HG03460 (cell line): ENCODE data around the gene SNX9.
A peak's percentile ranks its signal among the peaks of the same experiment; 100 is the strongest.
"Not testable (repeated sequence)": the region's sequence is repeated elsewhere in the genome, so short reads cannot be mapped to it uniquely, and the experiment has no call there.

ENCODE experiments used
- ATAC-seq: cut with Tn5 transposase; IDR thresholded peaks from one replicate; pipeline ENCODE4 v1.9.1; 2021; ENCODE audit not compliant: unreplicated experiment

Gene SNX9

DNA sequence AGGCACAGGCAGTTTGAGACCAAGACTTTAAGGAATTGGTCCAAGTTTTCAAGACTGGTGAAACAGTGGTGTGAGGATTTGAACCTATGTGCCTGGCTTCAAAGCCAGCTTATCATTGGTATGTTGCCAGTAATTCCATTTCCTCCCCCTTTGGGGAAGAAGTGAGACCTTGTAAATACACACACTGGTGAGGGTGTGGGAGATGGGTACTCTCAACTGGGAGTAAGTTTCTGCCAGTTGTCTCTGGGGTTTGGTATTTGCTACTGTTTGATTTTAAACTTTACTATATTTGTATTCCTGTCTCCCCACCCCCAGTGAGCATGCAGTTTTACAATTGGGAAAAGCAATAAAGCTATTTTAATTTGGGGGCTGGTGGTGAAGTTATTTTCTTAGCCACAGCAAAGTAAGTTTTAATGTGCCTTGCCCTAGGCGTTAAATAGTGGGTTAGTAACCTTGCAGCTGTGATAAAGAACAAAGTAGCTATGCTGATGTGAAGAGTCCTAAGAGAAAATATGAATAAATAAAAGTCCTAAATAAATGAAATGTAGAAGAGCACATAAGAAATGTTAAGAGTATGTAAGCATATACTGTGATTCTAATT lies 31.0 kb downstream of the SNX9 start:
- no peak for ATAC-seq

DNA sequence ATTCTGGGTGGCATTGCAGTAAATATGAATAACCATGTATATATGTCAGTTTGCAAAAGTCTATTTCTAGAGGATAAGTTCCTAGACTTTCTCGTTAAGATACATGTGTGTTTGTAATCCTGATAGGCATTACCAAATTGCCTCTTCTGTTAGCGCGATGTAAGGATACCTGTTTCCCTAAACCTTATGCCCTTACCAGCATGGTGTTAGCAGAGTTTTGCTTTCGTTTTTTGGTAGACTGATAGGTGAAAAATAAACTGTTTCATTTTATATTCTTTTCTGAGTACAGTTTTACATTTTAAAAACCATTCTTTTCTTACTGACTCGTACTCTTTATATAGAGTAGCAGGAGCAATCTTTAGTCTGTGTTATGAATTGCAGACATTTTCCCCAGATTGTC lies 32.3 kb downstream of the SNX9 start:
- ATAC-seq = no peak

DNA sequence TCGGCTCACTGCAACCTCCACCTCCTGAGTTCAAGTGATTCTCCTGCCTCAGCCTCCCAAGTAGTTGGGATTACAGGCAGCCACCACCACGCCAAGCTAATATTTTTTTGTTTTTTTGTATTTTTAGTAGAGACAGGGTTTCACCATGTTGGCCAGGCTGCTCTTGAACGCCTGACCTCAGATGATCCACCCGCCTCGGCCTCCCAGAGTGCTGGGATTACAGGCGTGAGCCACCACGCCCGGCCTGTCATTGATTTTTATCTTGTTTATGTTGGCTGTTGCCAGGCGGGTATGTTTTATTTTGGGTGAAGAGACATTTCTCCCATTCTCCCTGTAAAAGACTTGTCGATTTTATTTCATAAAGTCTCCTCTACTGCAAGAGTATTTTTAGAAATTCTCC lies 32.8 kb downstream of the SNX9 start:
- not testable (repeated sequence) for ATAC-seq

DNA sequence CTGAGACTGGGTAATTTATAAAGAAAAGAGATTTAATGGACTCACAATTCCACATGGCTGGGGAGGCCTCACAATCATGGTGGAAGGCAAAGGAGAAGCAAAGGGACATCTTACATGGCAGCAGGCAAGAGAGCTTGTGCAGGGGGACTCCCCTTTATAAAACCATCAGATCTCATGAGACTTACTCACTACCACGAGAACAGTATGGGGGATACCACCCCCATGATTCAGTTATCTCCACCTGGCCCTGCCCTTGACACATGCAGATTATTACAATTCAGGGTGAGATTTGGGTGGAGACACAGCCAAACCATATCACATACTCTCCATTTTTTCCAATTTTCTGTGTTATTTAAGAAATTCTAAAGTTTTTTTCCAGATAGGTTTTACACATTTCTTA lies 35.6 kb downstream of the SNX9 start:
- not testable (repeated sequence) for ATAC-seq

DNA sequence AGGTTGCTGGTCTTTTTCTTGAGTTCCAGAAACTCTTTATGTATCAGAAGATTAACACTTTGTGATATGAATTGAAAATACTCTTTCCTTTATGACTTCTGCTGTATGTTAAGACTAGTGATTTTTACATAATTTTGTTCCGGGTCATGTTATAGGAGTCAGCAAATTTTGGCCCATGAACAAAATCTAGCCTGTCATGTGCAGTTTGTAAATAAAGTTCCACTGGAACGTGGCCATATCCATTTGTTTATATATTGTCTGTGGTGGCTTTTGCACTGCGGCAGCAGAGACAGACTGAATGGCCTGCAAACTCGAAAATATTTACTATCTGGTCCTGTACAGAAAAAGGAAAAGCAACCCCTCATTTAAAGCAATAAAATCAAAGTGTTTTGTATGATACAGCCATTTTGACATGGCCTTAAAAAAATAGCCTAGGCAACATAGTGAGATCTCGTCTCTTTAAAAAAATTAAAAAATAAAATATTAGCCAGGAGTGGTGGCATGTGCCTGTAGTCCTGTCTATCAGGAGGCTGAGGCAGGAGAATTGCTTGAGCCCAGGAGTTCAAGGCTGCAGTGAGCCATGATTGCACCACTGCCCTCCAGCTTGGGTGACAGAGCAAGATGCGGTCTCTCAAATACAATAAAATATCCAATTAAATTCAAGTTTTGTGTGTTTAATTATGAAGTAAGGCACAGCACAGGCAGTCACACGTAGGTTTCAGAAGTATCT lies 36.9 kb downstream of the SNX9 start:
- no peak for ATAC-seq

DNA sequence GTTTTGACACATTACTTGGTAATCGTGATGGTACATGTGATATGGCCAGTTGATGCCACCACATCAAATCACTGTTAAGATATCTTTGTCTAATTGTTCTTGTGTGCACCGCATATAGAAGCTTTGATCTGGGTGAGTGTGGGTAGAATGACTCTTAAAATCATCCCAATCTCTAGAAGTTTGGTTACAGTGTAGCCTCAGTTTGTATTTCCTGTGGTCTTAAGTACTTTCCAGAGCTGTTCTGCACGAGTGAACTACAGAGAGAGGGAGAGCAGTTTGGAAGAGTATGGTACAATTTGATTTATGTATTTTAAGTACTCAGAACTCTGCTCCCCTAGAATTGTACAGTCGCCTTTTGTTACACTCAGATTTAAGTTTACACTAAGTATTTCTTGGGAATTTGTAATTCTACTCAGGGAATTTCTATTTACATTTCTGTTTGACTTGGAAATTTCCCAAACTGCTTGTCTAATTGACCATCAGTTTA lies 37.5 kb downstream of the SNX9 start:
- no peak for ATAC-seq

DNA sequence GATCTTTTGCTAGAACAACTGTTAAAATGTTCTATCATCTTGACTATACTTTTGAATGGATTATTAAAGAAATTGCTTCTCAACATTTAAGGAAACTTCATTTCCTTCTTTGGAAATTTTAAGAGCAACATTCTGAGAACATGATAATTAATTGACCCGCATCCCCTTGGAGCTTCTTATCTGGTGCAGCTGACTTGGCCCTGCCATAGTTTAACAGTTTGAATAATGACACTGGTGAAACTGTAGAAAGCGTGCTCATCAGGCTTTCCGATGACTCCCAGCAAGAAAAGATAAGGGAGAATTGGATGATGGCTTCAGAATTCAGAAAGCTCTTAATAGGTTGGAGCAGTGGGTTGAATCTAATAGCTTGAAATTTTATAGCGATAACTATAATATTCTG lies 38.1 kb downstream of the SNX9 start:
- no peak for ATAC-seq

DNA sequence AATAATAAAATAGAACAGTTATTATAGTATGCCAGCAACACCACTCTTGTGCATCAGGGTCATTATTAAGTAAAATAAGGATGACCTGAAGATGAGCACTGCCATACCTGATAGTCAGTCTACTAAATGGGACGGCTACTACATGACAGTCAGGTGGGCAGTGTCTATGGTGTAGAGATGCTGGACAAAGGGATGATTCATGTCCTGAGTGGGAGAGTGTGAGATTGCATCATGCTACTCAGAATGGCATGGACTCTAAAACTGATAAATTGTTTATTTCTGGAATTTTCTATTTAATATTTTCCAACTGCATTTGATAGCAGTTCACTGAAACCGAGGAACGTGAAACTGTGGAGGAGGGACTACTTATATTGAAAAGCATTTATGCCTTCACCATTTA lies 38.8 kb downstream of the SNX9 start:
- ATAC-seq = no peak

DNA sequence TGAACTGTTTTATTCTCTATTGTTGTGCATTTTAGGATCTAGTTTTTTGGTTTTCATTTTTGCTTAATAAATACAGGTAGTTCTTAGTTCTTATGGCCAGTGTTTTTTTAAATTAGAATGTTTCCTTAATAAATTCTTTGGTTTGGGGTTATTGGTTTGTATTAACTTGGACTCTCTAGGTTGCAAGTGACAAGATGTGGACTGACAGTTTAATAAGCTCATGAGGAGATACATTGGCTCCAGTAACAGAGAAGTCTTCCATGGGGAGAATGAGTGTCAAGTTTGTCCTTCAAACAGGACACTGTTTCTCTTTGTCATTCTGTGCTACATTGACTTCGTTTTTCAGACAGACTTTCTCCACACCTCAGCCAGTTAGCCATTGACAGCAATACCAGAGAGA lies 39.7 kb downstream of the SNX9 start:
- ATAC-seq = no peak

DNA sequence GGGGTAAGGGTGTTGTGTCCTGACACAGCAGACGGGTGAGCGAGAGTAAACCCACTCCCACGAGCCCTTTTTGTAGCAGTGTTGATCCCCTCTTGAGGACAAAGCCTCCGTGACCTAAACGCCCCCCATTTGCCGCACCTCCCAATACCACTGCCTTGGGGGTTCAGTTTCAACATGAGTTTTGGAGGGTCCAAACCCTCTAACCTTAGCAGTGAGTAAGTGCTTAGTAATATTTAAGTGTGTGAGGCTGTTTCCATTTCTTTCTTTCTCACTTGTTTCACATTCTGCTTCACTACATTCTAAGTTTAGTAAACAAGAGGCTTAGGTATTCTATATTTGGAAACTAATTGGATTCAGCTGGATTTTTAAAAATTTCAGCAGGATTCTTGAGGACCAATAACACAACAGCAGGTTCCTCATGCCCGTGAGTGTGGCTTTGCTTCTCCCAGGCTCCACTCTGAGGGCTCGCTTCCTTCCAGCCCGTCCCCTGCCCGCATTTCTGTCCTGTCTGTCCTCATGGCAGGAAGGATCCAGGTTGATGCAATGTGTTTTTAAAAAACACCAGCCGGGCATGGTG lies 41.2 kb downstream of the SNX9 start:
- ATAC-seq = no peak

DNA sequence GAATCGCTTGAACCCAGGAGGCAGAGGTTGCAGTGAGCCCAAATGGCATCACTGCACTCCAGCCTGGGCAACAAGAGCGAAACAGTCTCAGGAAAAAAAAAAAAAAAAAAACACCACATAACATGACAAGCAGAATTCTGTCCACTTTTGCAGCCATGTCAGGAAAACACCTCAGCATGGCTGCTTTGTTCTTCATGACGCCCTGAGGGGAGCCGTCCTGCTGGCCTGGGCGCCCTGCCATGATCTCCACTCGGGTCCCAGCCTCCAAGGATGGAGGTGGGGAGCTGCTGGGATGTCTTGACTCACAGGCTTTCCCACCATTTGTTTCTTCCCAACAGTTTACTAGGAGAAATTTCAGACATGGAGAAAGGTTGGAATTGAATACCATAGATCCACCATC lies 42.2 kb downstream of the SNX9 start:
- no peak for ATAC-seq

DNA sequence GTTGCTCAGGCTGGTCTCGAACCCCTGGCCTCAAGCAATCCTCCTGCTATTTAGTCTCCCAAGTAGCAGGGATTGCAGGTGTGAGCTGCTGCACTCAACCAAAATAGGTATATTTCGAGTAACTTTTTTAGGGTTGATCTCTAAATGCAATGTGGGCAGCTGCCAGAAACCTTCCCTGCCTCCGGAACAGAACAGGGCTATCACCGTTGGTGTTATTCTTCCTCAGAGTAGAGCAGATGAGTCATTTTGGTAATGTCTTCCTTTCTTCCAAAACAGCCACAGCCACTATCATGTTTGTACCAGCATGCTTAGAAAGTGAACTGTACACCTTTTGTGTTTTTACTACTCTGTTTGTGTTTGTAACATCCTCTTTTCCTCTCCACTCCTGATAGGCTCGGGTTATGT lies 44.1 kb downstream of the SNX9 start:
- ATAC-seq = no peak

DNA sequence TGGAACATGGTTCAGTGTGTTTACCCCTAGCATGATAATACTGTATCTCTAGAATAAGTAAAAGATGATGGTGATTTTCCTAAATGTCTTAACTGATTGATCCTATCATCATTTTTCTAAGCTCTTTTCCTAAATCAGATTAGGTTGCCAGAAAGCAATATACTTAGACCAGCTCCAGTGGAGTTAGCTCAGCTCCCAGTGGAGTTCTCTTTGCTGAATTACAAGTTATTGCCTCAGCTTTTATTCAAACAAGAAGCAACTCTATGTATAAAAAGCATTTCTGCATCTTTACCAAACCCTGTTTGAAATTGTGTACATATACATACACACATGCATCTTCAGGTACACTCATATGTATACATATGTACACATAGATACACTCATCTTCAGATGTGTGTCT lies 44.9 kb downstream of the SNX9 start:
- ATAC-seq = no peak

DNA sequence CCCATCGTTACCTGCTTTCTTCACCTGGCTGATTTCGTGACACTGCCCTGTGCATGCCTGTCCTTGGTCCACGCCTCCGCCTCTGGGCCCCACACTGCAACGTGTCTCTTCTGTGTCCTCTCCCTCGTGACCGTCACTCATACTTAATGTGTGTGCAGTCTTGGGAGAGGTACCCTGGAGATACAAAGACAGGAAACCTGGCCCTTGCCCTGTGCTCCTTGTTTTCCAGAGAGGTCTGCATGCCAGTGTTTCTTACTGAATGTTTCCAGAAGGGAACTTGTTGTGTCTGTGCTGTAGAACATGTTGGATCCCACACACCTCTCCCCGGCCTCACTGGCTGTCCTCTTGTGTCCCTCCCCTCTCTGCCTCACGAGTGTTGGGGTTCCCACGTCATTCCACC lies 45.8 kb downstream of the SNX9 start:
- ATAC-seq = no peak

DNA sequence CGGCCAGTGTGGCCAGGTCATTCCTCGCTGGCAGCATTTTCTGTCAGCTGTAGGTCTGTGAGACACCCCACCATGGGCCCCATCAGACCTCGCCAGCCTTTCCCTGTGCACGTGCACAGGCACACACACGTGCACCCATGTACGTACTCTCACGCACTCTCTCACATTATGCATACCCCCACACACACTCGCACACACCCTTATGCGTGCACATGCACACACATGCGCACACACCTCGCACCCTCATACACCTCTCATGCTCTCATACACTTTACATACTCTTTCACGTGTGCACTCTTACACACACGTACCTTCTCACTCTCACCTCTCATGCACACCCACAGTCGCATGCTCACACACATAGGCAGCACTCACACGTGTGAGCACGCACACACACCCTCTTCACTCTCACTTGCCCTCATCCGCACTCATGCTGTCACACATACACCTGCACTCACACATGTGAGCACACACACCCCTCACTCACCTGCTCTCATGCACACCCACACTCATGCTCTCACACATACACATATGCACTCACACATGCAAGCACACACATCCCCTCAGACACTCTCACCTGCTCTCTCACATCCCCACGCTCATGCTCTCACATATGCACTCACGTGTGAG lies 46.7 kb downstream of the SNX9 start:
- no peak for ATAC-seq

DNA sequence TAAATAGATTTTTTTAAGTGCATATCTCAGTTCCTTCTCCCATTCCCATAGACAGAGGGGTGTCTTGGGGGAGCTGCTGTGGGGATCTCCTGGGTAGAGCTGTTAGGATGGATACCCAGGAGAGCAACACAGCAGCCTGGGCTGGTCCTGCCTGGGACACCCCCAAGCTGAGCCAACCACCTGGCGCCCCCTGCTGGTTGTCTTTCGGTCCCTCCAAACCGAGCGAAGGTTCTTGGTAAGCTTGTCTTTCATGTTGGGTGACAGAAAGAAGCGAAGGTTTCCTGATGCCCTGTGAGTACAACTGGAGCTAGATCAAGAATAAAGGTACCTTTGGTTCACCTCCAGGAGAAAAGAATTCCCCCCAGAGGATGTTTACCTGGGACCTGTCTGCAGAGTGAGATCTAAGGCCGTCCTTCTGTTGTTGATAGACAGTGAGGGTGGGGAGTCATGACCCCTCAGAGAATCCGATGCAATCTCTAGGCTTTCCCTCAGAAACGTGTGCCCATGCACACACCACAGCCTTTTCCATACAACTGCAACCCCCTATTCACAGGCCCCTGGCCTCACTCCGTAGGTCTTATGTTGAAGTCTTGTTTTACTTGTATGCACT lies 50.8 kb downstream of the SNX9 start:
- peak; percentile 68 for ATAC-seq

DNA sequence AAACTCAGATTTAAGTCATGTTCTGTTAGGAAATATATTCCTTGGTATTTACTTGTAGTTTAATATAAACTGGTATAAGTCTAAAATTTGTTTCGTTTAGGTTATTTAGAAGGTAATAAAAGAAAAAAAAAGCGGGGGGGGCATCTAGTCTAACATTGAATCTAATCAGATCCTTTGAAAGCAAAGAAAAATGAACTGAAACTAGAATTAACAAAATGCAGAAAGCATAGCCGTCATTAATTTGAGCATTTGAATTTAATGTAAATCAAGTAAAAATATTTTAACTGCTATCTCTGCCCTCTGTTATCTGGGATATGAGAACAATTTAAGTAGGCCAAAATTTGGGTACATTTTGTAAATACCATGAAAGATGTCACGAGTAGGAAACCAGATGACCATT lies 54.1 kb downstream of the SNX9 start:
- ATAC-seq = no peak

DNA sequence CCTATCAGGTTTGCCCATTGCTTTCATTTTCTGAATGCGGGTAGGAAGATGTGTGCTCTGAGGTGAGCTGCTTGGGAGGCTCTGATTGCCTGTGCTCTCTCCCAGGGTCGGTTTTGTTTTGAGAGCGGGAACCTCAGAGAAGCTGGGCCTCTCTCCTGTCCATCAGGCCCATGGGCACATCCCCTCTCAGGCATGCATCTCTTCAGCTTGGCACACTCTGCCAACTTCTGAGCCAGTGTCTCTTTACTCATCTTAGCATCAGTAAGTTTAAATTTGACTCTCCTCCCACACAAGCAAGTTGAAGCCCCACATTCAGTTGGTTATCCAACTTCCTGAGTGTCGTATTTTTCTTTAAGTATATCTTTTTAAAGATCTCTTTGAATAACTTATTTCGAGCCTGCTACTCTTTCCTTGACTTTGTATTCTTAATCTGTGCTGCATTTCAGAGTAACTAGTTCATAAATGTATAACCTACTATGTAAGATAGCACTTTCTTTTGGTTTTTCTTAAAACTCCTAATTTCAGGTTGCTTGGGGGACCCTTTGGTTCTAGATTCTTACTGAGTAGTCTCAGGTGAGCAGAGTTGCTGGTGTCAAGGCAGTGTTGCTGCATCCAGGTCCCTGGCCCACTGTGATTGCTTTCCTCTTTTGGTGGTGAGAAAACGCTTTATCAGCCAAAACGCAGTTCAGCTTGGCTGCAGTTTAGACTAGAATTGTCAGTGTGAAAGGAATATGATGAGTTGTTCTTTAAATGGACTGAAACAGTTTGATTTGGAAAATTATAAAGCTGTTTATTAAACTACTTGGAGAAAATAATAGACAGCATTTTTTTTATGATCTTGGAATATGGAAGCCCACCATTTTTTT lies 54.8 kb downstream of the SNX9 start:
- no peak for ATAC-seq

DNA sequence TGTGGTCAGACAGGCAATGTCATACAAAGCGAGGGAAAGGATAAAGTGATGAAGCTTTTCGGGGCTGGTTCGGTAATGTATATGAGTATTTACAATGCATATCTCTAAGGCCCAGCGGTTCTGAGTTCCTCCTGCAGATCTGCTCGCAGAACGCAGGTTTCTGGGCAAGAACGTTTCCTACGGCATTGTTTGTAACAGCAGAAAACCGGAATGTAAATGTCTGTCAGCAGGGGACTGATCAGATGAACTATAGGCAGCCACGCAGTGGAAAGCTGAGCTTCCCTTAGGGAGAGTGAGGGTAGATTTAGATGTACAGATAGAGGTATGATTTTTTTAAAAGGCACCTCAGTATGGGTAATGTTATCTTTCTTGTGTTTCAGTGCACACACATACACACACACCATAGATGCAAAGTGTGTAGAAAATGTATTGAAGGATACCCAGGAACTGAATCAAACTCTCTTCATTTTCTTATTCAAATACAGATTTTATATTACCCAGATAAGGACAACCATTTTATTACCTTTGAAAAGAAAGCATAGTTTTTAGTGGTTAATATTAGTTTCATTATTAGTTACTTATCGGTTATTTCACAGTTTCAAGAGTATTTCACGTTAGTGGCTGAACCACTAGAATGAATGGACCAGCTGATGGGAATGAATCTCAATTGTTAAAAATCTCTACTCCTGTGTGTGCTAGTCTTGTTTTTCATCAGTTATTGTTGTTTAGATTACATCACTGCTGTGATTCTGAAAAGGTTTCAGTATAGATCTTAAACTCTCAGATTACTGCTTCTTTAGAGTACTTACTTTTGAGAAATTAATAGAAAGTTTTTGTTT lies 56.2 kb downstream of the SNX9 start:
- peak; percentile 83 for ATAC-seq

DNA sequence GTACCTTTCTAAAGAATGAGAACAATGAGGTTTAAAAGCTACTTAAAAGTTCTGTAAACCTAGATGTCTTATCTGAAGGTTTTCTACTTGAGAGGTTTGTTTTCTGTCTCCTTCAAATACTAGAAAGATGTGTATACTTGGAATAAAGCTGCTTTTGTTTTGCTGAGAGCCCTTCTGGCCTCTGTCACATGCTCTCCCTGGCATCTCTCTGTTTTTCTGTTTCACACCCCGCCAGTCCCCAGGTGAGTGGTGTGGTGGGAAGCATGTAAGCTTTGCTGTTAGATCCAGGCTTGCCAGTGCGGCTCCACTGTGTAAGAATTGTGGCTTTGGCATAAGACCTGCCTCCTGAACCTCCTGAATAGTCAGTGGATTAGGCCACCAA lies 56.8 kb downstream of the SNX9 start:
- peak; percentile 31 for ATAC-seq
